ENCODE results near the gene ADM2. TPM values are rescaled to one million over a fixed set of nuclear protein-coding genes. Genes with fewer than 3 reads are reported as not detected.

The ADM2 gene
- total RNA-seq, 1 experiment from 2014 or later, result 0.17 TPM

DNA sequence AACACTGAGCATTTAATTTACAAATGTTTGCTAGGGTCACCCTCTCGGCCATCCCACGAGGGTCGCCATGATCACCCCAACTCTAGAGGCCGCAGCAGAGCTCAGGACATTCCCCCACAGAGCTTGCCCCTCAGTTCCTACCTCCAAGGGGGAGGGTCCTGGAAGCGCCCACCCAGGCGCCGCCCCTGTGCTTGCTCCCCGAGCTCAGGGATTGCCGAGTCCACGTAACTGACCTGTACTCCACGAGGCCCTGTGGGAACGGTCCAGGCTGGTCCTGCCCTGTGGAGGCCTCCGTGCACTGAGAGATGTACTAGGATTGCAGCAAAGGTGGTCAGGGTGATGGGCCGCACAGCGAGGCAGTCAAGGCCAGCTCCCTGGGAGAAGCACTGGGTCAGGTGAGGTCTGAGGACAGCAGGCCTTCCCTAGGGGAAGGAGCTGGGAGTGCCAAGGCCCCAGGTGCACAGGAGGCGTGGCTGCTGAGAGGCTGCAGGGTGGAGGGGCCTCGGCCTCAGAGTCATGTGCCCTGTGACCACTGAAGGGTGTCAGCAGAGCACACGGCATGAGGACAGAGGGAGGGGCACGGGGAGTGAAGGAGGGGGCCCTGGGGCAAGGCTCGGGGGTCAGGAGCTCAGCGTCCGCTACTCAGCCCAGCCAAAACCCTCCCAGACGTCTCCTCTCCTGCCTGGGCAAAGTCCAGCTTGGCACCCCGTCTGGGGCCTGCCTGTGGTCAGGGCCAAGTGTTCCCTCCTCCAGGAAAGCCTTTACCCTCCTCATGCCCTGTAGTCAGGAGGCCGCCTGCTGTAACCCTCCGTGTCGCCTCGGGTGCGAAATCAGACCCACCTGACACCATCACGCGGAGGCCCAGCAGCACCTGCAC lies 2.9 kb downstream of the ADM2 start:
- no peak for DNase-seq (ENCODE audit: low spot score)

DNA sequence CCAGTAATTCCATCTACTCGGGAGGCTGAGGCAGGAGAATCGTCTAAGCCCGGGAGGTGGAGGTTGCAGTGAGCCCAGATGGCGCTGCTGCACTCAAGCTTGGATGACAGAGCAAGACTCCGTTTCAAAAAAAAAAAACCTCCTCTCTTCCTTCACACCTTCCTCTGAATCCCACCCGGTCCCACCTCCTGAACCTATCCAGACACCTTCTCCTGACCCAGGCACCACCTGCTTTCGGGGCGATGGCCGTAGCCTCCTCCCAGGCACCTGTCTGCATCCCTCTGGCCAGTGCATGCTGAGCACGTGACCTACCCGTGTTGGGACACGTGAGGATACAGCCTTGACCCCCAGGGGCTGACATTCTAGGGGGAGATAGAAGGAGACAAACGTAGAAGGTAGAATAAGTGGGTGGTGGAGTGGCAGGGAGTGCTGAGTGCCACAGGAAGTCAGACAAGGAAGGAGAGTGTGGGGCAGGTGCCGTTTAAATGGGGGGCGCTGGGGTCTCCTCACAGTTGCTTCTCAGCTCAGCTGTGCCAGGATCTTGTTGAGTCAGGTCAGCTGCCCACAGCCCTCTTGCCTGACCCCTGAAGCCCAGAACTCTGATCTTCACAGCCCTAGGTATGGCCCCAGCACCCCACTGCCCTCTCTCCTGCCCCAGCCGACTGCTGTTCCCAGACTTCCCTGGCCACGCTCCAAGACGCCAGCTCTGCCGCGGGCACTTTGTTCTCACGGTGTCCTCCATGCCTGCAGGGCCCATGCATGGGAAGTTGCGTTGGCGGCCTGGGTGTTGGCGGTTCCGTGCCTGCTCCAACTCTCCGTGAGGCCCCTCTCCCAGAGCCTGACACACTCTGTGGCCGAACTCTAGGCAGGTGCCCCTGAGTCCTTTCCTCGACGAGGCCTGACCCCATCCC lies 4.1 kb downstream of the ADM2 start:
- DNase-seq (ENCODE audit: low spot score), result no peak

DNA sequence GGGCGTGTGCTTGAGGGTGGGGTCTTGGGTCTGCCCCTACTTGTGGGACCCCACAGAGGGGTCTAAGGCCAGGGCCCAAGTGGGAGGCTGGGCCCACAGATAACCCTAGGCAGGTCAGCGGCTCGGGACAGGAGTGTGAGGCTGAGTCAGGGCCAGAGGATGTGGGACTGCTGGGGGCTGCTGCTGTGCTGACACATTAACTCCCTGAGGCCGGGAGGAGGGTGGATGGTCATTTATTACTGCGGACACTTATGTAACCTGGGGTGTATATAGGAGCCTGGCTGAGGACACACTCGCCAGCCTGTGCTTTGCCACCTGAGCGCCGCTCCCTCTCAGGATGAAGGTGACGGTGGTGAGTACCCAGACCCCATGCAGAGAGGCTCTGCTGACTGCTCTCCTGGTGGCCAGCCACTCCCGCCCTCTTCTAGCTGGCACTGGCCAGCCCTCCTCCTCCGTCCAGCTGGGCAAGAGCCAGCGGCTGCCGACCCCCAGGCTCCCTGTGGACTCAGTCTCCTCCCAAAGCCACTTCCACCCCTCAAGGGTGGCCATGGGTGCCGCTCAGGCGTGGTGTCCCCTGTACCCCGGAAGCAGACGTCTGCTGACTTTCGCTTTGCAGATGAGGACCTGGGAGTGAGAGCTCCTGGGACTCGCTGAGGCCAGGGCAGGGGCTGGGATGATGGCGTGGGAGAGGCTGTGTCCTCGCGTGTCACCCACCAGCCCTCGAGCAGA lies 5.4 kb downstream of the ADM2 start, which contains the start of gene MIOX:
Gene MIOX (plus strand): TSS at position 299 of the 729 bp plus-strand sequence. CDS start 39 bp downstream, at position 338.
- DNase-seq (ENCODE audit: low spot score), result no peak

DNA sequence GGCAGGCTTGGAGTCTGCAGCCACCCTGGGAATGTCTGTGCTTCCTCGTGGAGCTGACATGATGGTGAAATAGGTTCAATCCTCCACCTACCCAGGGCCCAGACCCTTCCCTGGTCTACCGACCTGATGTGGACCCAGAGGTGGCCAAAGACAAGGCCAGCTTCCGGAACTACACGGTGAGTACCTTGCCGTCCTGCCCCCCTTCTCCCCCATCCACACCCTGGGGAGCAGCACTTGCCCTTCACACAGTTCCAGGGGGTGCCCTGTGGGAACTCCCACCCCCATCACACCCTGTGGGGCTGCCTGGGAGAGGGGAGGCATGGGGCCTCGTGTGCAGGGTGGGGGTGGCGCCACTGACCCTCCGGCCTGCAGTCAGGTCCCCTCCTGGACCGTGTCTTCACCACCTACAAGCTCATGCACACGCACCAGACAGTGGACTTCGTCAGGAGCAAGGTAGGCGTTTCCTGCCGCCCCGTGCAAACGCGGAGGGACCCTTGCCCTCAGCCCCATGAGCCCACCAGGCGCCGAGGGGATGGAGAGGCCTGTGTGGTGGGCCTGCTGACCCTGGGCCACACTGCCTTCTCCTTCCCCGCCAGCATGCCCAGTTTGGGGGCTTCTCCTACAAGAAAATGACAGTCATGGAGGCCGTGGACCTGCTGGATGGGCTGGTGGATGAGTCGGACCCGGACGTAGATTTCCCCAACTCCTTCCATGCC lies 6.1 kb downstream of the ADM2 start:
- no peak for DNase-seq (ENCODE audit: low spot score)

DNA sequence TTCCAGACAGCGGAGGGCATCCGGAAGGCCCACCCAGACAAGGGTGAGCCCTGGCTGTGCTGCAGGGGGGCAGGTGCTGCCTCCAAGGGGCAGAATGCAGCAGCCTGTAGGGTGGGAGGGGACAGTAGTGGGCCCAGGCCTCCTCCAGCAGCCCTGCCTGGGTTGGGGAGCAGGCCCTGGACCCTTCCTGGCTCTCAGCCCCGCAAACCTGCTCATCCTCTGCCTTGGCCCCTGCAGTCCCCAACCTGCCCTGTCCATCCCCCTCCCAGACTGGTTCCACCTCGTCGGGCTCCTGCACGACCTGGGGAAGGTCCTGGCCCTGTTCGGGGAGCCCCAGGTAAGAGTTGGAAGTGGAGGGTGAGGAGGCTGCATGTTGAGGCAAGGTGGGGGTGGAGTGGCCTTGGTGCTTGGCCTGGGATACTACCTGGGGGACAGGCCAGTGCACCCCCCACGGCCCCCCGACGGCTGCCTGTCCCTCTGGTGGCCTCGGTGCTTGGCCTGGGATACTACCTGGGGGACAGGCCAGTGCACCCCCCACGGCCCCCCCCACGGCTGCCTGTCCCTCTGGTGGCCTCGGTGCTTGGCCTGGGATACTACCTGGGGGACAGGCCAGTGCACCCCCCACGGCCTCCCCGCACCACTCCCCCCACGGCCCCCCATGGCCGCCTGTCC lies 6.8 kb downstream of the ADM2 start:
- no peak for DNase-seq (ENCODE audit: low spot score)

DNA sequence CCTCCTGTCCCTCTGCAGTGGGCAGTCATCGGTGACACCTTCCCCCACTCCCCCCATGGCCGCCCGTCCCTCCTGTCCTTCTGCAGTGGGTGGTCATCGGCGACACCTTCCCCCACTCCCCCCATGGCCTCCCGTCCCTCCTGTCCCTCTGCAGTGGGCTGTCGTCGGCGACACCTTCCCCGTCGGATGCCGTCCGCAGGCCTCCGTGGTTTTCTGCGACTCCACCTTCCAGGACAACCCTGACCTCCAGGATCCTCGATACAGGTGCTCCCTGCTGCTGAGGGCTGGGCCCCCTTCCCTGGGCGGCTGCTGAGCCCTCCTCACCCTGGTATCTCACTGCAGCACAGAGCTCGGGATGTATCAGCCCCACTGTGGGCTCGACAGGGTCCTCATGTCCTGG lies 7.5 kb downstream of the ADM2 start:
- no peak for DNase-seq (ENCODE audit: low spot score)

DNA sequence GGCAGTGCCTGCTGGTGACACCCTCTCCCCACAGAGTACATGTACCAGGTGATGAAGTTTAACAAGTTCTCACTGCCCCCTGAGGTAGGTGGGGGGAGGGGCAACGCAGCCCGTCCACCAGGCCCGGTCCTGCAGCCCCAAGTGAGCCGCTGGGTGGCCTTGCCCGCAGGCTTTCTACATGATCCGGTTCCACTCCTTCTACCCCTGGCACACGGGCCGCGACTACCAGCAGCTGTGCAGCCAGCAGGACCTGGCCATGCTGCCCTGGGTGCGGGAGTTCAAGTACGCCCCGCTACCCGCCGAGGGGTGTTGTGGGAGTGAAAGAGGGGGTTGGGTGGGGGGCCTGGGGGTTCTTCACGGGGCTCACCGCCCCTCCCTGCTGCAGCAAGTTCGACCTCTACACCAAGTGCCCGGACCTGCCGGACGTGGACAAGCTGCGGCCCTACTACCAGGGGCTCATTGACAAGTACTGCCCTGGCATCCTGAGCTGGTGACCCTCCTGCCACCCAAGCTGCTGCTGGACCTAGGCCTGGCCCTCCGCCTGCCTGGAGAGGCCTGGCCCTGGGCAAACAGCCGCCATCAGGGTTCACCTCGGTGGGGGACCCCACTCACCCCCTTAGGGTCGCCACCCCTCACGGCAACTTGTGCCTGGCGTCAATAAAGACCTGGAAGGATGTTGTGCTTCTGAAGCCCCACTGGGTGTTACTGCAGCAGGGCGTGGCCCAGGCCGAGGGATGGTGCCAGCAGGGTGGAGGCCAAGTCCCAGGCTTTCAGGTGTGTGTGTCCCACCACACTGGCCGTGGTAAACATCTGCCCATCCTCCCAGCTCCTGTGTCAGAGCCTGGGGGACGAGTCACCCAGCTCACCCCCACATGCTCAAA lies 8.3 kb downstream of the ADM2 start:
- no peak for DNase-seq (ENCODE audit: low spot score)

DNA sequence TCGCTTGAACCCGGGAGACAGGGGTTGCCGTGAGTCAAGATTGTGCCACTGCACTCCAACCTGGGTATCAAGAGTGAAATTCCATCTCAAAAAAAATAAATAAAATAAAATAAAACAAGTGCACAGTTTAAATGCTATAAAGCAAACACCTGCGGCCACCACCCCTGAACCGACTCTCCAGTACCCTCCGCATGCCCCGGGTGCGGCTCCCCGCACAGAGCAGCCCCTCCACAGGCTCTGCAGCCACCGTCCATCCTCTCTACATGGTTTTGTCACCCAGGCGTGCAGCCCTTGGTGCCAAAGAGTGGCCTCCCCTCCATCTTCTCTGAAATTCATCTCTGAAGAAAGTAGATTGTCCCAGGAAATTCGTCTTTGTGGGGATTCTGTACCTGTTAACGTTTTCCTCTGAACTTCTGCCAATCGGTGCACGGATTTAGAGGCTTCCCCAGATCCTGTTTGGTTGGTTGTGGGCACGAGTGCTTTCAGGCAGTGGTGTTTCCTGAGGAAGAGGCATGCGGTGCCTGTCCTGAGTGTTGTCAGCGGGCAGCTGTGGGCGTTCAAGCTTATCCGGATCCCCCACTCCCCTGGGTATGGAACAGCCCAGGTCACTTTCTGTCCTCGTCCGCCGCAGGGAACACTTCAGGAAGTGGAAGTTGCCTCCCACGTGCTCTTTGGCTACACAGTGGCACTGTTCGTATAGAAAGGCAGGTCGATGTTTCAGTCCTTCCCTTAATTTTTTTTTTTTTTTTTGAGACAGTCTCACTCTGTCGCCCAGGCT lies 9.4 kb downstream of the ADM2 start:
- no peak for DNase-seq (ENCODE audit: low spot score)

DNA sequence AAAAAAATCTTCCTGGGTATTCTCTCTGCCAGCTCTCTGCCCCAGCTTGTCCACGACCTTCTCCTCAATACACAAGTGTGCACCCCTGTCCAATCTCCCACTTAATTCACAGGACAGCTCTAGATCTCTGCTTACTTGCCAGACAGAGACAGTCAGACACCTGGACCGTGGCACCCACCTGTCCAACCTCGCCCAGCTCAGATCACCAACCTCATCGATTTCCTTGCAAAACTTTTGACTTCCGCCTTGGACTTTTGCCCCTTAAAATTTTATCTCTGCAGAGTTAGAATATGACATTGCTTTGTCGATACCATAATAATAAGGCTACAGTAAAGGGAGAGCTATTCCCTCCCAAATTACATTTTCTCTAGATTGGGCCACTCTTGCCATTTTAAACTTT lies 15.8 kb downstream of the ADM2 start:
- DNase-seq (ENCODE audit: low spot score), result no peak

DNA sequence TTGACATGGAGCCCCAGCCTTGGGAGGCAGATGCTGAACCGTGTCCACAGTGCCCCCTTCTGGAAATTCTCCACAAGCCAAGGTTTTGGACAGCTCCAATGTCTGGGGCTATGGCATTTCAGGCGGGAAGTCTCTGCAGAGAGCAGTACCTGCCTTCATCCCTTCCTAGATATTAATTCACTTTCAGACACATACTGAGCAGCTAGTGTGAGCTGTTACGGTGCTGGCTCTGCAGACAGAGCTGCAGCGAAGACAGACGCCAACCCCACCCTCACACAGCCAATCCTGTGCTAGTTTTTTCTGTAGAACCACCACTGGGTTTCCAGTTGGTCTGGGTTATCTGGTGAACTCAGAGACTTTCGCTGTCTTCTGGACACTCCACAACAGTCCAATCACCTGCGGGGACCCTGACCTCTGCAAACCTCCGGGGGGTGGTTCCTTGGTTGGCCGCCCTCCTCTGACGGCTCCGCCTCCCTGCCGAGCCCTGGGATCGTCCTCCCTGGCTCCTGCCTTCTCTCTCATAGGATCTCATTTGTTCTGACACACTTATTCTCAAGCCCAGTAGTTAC lies 17.1 kb downstream of the ADM2 start:
- DNase-seq (ENCODE audit: low spot score), result peak; percentile 53

DNA sequence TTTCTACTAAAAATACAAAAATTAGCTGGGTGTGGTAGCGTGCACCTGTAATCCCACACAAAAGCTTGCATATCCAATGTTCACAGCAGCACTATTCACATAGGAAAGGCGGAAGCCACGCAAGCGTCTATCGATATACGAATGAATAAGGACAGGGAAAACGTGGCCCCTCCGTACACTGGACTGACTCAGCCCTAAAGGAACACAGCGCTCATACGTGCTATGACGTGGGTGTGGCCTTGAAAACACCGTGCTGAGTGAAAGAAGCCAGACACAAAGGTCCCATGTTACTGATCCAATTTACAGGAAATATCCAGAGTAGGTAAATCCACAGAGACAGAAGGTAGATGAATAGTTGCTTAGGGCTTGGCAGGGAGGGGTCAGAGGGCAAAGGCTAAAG lies 19.1 kb downstream of the ADM2 start:
- no peak for DNase-seq (ENCODE audit: low spot score)

DNA sequence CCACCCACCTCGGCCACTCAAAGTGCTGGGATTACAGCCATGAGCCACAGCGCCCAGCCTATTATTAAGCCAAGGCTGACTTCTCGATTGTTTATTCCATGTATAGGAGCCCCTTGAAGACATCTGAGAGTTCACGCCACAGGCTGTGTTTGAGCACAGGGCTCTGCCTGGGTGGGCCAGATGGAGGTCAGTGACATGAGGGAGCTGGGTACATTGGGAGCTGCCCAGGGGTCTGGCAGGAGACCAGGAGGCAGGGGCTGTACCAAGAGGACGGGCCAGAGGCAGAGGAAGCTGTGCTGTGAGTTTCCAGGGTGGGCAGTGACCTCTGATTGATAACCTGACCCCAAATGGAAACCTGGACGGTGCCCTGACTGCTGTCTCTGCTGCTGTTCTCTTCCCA lies 20.8 kb downstream of the ADM2 start:
- no peak for DNase-seq (ENCODE audit: low spot score)

DNA sequence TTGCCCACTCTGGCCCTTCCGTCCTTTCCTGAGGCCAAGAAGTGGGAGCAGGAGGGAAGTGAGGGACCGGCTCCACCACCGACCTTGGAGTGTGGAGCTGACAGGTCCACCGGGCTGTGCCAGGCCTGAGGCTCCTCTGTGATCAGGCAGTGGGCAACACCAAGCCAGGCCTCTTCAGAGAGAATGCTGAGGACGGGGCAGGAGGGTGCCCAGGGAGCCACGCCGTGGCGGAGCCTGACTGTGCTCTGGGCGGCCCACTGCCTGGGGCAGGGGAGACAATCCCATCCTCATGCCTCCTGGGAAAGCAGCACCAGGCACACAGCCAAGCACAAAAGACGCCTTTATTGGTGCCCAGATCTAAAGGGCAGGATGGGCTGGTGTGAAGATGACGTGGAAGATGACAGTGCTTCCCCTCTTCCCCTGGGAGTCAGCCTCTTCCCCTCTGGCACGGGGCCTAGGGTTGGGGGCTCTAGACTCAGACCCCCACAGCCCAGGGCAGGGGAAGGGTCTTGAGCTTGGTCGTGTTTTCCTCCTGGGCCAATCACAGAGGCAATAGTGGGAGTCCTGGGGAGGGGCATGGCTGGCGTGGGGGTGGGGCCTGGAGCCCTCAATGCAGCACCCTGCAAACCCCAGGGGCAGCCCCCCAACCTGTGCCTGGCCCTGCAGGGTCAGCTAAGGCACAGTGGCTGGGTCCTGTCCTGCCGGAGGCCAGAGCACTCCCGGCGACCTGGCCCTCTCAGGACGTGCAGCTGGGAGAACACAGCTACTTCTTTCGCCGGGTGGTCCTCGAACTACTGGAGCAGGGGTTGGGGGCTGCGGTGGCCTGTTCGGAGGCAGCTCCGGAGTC lies 21.5 kb downstream of the ADM2 start:
- no peak for DNase-seq (ENCODE audit: low spot score)

DNA sequence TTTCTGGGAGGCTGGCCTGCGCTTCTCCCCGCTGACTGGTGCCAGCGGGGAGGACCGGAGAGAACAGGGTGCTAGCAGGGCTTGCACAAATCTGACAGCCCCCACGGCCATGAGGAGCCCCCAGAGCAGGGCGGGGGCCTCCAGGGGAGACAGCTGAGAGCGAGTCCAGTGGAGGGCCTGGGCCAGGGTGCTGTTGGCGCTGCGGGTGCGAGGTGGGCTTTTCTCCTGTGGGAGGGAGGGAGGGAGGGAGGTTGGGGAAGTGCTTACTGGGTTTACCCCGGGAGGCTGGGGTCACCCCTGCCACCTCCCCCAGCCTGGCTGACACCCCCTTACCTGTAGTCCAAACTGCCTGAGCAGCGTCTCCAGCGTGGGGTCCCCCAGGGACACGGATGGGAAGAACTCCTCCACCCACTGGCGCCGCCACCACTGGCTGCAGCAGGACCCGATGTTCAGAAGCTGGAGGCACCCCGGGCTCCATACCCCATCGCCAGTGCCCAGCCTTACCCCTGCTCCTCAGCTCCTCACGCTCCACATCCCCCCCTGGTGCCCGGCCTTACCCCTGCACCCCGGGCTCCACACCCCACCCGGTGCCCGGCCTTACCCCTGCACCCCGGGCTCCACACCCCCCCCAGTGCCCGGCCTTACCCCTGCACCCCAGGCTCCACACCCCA lies 22.3 kb downstream of the ADM2 start:
- DNase-seq (ENCODE audit: low spot score), result no peak

DNA sequence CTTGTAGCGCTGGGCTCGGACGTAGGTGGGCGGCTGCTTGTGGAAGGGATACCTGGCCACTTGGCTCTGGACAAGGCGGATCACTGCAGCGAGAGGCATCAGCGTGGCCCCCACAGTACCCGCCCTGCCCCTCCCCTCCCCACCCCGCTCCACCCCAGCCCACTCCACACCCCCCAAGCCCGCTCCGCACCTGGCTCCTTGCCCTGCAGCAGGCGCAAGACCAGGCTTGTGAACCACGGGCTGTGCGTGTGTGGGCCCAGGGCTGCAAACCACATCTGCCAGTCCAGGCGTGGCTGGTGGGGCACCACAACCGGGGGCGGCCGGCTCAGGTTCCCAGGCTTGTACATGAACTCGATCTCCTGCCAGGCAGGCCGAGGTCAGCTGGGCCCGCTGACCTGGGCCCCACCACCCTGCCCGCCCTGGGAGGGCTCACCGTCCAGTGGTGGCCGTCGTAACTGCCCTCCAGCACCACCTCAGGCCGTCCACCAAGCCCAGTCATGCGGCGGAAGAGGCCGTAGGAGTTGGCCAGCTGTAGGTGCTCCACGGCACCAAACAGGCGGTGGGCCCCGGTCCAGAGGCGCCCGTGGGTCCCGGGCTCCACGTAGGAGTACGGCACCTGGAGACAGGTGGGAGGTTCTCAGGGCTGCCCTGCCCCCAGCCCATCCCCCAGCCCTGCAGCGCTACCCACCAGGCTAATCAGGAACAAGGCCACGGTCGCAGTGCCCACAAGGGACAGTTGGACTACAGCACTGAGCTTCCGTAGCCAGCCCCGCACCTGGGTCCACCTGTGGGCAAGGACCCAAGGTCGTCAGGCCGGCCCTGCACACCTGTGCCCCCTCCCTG lies 23.2 kb downstream of the ADM2 start:
- DNase-seq (ENCODE audit: low spot score), result no peak

DNA sequence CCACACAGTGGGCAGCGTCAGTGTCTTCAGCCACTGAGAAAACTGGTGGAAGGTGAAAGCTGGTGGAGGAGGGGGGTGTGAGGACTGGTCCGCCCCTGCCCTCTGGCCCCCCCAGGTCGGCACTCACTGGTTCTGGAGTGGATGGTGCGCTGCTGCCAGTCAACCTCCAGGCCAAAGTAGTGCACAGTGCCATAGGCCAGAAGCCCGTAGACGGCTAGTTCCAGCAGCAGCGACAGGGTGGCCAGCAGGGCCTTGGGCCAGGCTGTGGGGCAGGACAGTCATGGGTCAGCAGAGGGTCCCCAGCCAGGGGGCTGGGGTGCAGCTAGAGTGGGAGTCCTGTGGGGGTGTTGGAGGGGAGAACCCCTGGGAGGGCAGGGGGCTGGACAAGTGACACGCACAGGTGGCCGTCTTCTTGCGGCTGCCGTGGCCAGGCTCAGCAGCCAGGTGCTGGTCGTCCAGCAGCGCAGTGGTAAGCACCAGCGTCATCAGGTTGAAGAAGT lies 24.0 kb downstream of the ADM2 start:
- DNase-seq (ENCODE audit: low spot score), result no peak
